ENCODE data around the gene NXPE3. TPM values are rescaled to one million over a fixed set of nuclear protein-coding genes. Genes with fewer than 3 reads are reported as not detected.

Gene NXPE3
- polyA plus RNA-seq, 2 donors: 0.94 to 1.8 TPM

DNA sequence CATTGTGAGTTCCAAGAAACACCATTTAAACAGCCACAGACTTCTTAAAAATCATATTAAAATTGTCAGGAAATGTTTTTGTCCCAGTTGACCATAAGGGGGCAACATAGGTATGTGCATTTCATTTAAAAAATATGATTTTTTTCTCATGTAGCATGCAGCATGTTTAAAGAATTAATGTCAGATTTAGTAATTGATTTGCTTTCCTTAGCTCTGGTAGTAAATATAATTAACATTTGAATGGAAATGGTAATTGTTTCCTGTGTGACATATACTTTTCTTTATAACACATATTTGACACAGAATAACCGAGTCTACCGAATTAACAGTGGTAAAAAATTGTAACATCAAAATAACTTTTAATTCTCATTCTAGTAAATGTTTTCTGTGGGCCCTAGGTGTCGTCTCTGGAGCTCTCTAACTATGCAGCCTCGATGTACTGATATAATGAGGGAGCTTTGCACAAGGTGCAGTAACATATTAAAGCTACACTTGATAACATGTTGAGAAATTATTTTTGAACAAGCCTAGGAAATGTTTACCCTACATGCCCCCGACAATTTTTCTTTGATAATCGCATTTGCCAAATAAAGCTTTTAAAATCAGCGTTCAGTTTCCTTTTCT lies 34.9 kb downstream of the NXPE3 start:
- no peak overlapping the region for H3K27ac ChIP-seq (ENCODE audit: low read depth in 2 of 2, low read length in 1 of 2)
- 54 to 71% methylated on average over 7 of the region's 7 CpGs for WGBS, 2 donors

DNA sequence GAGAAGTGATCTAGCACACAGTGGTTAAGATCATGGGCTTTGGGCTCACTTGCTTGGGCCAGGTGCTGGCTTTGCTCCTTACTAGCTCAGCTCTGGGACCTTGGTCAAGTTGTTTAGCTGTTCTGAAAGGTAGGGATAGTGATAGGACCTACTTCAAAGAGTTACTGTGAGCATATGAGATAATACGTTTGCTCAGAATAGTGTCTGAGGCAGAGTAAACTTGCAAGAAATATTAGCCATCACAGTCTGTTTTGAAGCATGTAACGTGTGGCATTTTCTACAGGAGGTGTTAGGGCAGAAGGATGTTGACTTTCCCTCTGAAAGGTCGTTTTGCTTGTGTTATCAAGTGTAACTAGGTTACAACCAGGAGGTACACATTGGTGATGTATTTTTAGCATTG lies 35.8 kb downstream of the NXPE3 start:
- H3K4me3 ChIP-seq (ENCODE audit: low read depth in 1 of 2, low read length in 2 of 2): no peak overlapping the region
- peaks cover 0 to 2% of the 10 kb centered on the region in 2 donors for H3K4me1 ChIP-seq (ENCODE audit: control insufficient read depth in 2 of 2, insufficient read depth in 2 of 2, low read length in 1 of 2)
- no peak overlapping the region for H3K27ac ChIP-seq (ENCODE audit: low read depth in 2 of 2, low read length in 1 of 2)
- no peaks in the 10 kb centered on the region for H3K36me3 ChIP-seq (ENCODE audit: control insufficient read depth in 2 of 2, insufficient read depth in 2 of 2, low read length in 1 of 2)
- WGBS, 2 donors: 57 to 66% methylated on average over 3 of the region's 3 CpGs
- no peaks in the 10 kb centered on the region for H3K27me3 ChIP-seq (ENCODE audit: control insufficient read depth in 1 of 2, insufficient read depth in 2 of 2, low read length in 2 of 2)
- no peaks in the 10 kb centered on the region for H3K9me3 ChIP-seq (ENCODE audit: control insufficient read depth in 2 of 2, insufficient read depth in 1 of 2, low read depth in 1 of 2, low read length in 1 of 2)

More for the DNA sequence above, 34.9 kb downstream of the NXPE3 start:
- H3K4me3 ChIP-seq (ENCODE audit: low read depth in 1 of 2, low read length in 2 of 2): no peak overlapping the region
- no peaks in the 10 kb centered on the region for H3K27me3 ChIP-seq (ENCODE audit: control insufficient read depth in 1 of 2, insufficient read depth in 2 of 2, low read length in 2 of 2)
- H3K36me3 ChIP-seq (ENCODE audit: control insufficient read depth in 2 of 2, insufficient read depth in 2 of 2, low read length in 1 of 2): no peaks in the 10 kb centered on the region
- H3K4me1 ChIP-seq (ENCODE audit: control insufficient read depth in 2 of 2, insufficient read depth in 2 of 2, low read length in 1 of 2): peaks cover 0 to 2% of the 10 kb centered on the region in 2 donors
- no peaks in the 10 kb centered on the region for H3K9me3 ChIP-seq (ENCODE audit: control insufficient read depth in 2 of 2, insufficient read depth in 1 of 2, low read depth in 1 of 2, low read length in 1 of 2)

DNA sequence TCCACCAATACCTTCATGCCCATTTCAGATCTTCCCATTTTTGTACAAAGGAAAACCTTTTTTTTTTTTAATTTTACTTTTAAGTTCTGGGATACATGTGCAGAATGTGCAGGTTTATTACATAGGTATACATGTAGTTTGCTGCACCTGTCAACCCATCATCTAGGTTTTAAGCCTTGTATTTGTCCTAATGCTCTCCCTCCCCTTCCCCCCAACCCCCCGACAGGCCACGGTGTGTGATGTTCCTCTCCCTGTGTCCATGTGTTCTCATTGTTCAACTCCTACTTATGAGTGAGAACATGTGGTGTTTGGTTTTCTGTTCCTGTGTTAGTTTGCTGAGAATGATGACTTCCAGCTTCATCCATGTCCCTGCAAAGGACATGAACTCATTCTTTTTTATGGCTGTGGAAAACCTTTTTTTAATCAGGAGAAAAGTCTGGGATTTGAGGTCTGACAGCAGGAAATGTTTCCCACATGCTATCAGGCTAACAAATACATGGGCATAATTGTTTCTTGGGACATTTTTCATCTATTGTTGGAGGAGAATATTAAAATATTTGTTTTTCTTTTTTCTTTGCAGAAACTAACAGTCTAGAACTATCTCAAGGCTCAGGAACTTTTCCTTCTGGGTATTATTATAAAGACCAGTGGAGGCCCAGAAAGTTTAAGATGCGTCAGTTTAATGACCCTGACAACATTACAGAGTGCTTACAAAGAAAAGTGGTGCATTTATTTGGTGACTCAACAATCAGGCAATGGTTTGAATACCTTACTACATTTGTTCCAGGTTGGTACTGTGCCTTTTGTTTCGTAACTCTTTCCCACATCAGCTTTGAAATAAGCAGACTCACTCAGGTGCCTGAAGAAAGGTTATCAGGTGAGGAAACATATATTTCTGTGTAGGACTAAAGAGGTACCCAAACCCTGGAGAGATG lies 37.5 kb downstream of the NXPE3 start:
- Histone ChIP-seq H3K4me1 (ENCODE audit: control insufficient read depth in 2 of 2, insufficient read depth in 2 of 2, low read length in 1 of 2) (peaks cover 0 to 2% of the 10 kb centered on the region in 2 donors), H3K36me3 (ENCODE audit: control insufficient read depth in 2 of 2, insufficient read depth in 2 of 2, low read length in 1 of 2) (peaks cover 0 to 2% of the 10 kb centered on the region in 2 donors), H3K27me3 (ENCODE audit: control insufficient read depth in 1 of 2, insufficient read depth in 2 of 2, low read length in 2 of 2) (no peaks in the 10 kb centered on the region), H3K9me3 (ENCODE audit: control insufficient read depth in 2 of 2, insufficient read depth in 1 of 2, low read depth in 1 of 2, low read length in 1 of 2) (no peaks in the 10 kb centered on the region), H3K4me3 (ENCODE audit: low read depth in 1 of 2, low read length in 2 of 2) (no peak overlapping the region), H3K27ac (ENCODE audit: low read depth in 2 of 2, low read length in 1 of 2) (no peak overlapping the region)
- 64 to 81% methylated on average over 4 of the region's 4 CpGs for WGBS, 2 donors

DNA sequence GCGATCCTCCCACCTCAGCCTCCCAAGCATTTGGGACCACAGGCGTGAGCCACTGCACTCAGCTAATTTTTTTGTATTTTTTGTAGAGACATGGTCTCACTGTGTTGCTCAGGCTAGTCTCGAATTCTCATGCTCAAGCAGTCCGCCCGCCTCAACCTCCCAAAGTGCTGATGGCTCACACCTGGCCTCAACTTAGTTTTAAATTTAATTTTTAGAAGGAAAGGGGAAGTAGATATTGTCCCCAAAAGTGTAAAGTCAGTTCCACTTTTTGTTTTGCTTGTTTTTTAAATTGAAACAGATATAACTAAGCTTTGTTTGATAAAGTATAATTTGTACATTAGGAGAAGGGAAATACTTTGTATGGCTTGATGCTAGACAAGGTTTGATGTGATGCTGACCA lies 39.0 kb downstream of the NXPE3 start:
- 91 to 92% methylated on average over 5 of the region's 5 CpGs for WGBS, 2 donors
- Histone ChIP-seq H3K36me3 (ENCODE audit: control insufficient read depth in 2 of 2, insufficient read depth in 2 of 2, low read length in 1 of 2) (peaks cover 0 to 3% of the 10 kb centered on the region in 2 donors), H3K4me1 (ENCODE audit: control insufficient read depth in 2 of 2, insufficient read depth in 2 of 2, low read length in 1 of 2) (peaks cover 0 to 2% of the 10 kb centered on the region in 2 donors), H3K27me3 (ENCODE audit: control insufficient read depth in 1 of 2, insufficient read depth in 2 of 2, low read length in 2 of 2) (no peaks in the 10 kb centered on the region), H3K9me3 (ENCODE audit: control insufficient read depth in 2 of 2, insufficient read depth in 1 of 2, low read depth in 1 of 2, low read length in 1 of 2) (no peaks in the 10 kb centered on the region), H3K4me3 (ENCODE audit: low read depth in 1 of 2, low read length in 2 of 2) (no peak overlapping the region), H3K27ac (ENCODE audit: low read depth in 2 of 2, low read length in 1 of 2) (no peak overlapping the region)

DNA sequence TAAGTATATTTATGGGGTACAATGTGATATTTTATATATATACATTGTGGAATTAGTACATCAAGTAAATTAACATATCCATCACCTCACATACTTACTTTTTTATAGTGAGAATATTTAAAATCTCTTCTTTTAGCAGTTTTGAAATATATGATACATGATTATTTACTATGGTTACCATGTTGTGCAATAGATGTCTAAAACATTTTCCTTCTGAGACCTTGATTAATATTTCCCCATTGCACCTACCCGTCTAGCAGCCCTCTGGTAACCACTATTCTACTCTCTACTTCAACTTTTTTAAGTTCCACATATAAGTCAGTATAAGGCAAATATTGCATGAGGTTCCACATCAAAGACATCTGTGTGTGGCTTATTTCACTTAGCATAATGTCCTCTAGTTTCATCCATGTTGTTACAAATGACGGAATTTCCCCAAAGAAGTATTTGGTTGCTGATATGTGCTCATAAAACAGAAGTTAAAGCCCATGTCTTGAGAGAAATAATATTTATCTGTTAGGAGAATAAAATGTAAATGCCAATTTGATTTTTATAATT lies 40.7 kb downstream of the NXPE3 start:
- Histone ChIP-seq H3K27me3 (ENCODE audit: control insufficient read depth in 1 of 2, insufficient read depth in 2 of 2, low read length in 2 of 2) (no peaks in the 10 kb centered on the region), H3K4me3 (ENCODE audit: low read depth in 1 of 2, low read length in 2 of 2) (no peak overlapping the region), H3K9me3 (ENCODE audit: control insufficient read depth in 2 of 2, insufficient read depth in 1 of 2, low read depth in 1 of 2, low read length in 1 of 2) (no peaks in the 10 kb centered on the region), H3K27ac (ENCODE audit: low read depth in 2 of 2, low read length in 1 of 2) (no peak overlapping the region), H3K4me1 (ENCODE audit: control insufficient read depth in 2 of 2, insufficient read depth in 2 of 2, low read length in 1 of 2) (peaks cover 0 to 2% of the 10 kb centered on the region in 2 donors), H3K36me3 (ENCODE audit: control insufficient read depth in 2 of 2, insufficient read depth in 2 of 2, low read length in 1 of 2) (peaks cover 0 to 3% of the 10 kb centered on the region in 2 donors)
- 84 to 86% methylated on average over 2 of the region's 2 CpGs for WGBS, 2 donors

DNA sequence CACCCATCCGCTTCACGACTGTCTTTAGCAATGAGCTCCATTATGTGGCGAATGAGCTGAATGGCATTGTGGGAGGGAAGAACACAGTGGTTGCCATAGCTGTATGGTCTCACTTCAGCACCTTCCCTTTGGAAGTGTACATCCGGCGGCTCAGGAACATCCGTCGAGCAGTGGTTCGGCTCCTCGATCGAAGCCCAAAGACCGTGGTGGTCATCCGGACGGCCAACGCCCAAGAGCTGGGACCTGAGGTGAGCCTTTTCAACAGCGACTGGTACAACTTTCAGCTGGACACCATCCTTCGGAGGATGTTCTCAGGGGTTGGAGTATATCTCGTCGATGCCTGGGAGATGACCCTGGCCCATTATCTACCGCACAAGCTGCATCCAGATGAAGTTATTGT lies 42.5 kb downstream of the NXPE3 start:
- Histone ChIP-seq H3K36me3 (ENCODE audit: control insufficient read depth in 2 of 2, insufficient read depth in 2 of 2, low read length in 1 of 2) (peaks cover 0 to 3% of the 10 kb centered on the region in 2 donors), H3K4me1 (ENCODE audit: control insufficient read depth in 2 of 2, insufficient read depth in 2 of 2, low read length in 1 of 2) (peaks cover 0 to 2% of the 10 kb centered on the region in 2 donors), H3K27ac (ENCODE audit: low read depth in 2 of 2, low read length in 1 of 2) (no peak overlapping the region), H3K4me3 (ENCODE audit: low read depth in 1 of 2, low read length in 2 of 2) (no peak overlapping the region), H3K9me3 (ENCODE audit: control insufficient read depth in 2 of 2, insufficient read depth in 1 of 2, low read depth in 1 of 2, low read length in 1 of 2) (no peaks in the 10 kb centered on the region), H3K27me3 (ENCODE audit: control insufficient read depth in 1 of 2, insufficient read depth in 2 of 2, low read length in 2 of 2) (no peaks in the 10 kb centered on the region)
- 96 to 99% methylated on average over 19 of the region's 19 CpGs for WGBS, 2 donors

DNA sequence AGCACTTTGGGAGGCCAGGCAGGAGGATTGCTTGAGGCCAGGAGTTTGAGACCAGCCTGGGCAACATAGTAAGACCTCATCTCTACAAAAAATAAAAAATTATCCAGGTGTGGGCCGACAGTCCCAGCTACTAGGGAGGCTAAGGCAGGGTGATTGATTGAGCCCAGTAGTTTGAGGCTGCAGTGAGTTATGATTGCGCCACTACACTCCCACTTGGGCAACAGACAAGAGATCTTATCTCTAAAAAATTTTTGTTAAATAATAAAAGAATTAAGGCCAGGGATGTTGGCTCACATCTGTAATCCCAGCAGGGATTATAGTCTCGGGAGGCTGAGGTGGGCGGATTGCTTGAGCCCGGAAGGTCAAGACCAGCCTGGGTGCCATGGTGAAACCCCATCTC lies 44.5 kb downstream of the NXPE3 start:
- H3K27ac ChIP-seq (ENCODE audit: low read depth in 2 of 2, low read length in 1 of 2): no peak overlapping the region
- H3K36me3 ChIP-seq (ENCODE audit: control insufficient read depth in 2 of 2, insufficient read depth in 2 of 2, low read length in 1 of 2): peaks cover 0 to 3% of the 10 kb centered on the region in 2 donors
- no peak overlapping the region for H3K4me3 ChIP-seq (ENCODE audit: low read depth in 1 of 2, low read length in 2 of 2)
- H3K27me3 ChIP-seq (ENCODE audit: control insufficient read depth in 1 of 2, insufficient read depth in 2 of 2, low read length in 2 of 2): no peaks in the 10 kb centered on the region
- WGBS, 2 donors: 84 to 85% methylated on average over 5 of the region's 5 CpGs
- H3K4me1 ChIP-seq (ENCODE audit: control insufficient read depth in 2 of 2, insufficient read depth in 2 of 2, low read length in 1 of 2): no peaks in the 10 kb centered on the region
- no peaks in the 10 kb centered on the region for H3K9me3 ChIP-seq (ENCODE audit: control insufficient read depth in 2 of 2, insufficient read depth in 1 of 2, low read depth in 1 of 2, low read length in 1 of 2)

DNA sequence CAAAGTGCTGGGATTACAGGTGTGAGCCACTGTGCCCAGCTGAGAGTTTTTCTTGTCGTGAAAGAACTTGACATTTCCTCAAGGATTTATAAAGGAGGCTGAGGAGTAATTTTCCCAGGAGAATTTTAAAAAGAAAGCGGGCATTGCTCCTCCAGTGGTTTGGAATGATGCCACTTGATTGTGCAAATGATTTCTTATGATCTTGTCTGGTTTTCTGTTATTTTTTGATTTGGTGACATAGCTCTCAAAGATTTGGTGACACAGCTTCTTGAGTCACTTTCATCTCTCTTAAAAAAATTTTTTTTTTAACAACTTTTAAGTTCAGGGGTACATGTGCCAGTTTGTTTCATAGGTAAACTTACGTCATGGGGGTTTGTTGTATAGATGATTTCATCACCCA lies 45.7 kb downstream of the NXPE3 start:
- Histone ChIP-seq H3K9me3 (ENCODE audit: control insufficient read depth in 2 of 2, insufficient read depth in 1 of 2, low read depth in 1 of 2, low read length in 1 of 2) (no peaks in the 10 kb centered on the region), H3K4me3 (ENCODE audit: low read depth in 1 of 2, low read length in 2 of 2) (no peak overlapping the region), H3K27ac (ENCODE audit: low read depth in 2 of 2, low read length in 1 of 2) (no peak overlapping the region), H3K4me1 (ENCODE audit: control insufficient read depth in 2 of 2, insufficient read depth in 2 of 2, low read length in 1 of 2) (peaks cover 0 to 4% of the 10 kb centered on the region in 2 donors), H3K36me3 (ENCODE audit: control insufficient read depth in 2 of 2, insufficient read depth in 2 of 2, low read length in 1 of 2) (peaks cover 0 to 3% of the 10 kb centered on the region in 2 donors), H3K27me3 (ENCODE audit: control insufficient read depth in 1 of 2, insufficient read depth in 2 of 2, low read length in 2 of 2) (no peaks in the 10 kb centered on the region)
- WGBS, 2 donors: 49 to 62% methylated on average over 3 of the region's 3 CpGs

DNA sequence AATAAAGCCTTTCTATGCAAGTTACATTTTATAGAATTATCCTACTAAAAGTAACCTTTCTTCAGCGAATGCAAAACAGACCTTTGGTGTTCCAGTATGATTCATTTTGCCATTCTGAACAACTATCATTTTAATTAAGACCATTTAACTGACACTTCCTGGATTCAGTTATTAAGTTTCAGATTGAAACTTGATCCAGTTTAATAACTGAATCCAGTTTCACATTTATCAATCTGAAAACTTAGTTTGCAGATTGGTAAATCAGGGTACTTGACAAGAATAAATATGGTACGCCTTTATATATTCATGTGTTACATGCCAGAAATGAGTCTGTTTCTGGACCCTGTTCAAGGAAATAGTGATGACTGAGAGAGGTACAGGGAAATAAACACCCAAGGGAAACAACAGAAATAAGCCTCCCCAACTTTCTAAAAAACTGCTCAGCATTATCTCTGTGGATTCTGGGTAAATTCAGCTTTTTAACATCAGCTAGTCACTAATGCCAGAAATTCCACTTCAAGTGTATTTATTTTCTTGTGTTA lies 47.0 kb downstream of the NXPE3 start:
- 30 to 42% methylated on average over 2 of the region's 2 CpGs for WGBS, 2 donors
- Histone ChIP-seq H3K4me3 (ENCODE audit: low read depth in 1 of 2, low read length in 2 of 2) (no peak overlapping the region), H3K36me3 (ENCODE audit: control insufficient read depth in 2 of 2, insufficient read depth in 2 of 2, low read length in 1 of 2) (peaks cover 0 to 3% of the 10 kb centered on the region in 2 donors), H3K27me3 (ENCODE audit: control insufficient read depth in 1 of 2, insufficient read depth in 2 of 2, low read length in 2 of 2) (no peaks in the 10 kb centered on the region), H3K4me1 (ENCODE audit: control insufficient read depth in 2 of 2, insufficient read depth in 2 of 2, low read length in 1 of 2) (peaks cover 0 to 4% of the 10 kb centered on the region in 2 donors), H3K9me3 (ENCODE audit: control insufficient read depth in 2 of 2, insufficient read depth in 1 of 2, low read depth in 1 of 2, low read length in 1 of 2) (no peaks in the 10 kb centered on the region), H3K27ac (ENCODE audit: low read depth in 2 of 2, low read length in 1 of 2) (peak overlapping the region in 1 of 2 donors; percentile 57)

Data from esophagus (tissue), 2 donors.